HepG2 (cell line): ENCODE measurements around the gene DNTTIP2. TPM values are rescaled to one million over a fixed set of nuclear protein-coding genes. Genes with fewer than 3 reads are reported as not detected.

Source experiments
- ATAC-seq: fragments of 200-7000 bp; cut with Tn5 transposase; 3 replicates; pipeline ENCODE4 v1.9.1; 2020; ENCODE audit warnings: mild to moderate bottlenecking, moderate library complexity
- BruUV-seq: library from RNA; stranded (reverse); fragments of 400-500 nt; replicated peaks from 2 replicates; lab custom pipeline; 2021; lab: Mats Ljungman, UMichigan
- CTCF ChIA-PET: fragments of 300-600 bp; formaldehyde crosslinking; extraction: SDS; loops from one replicate; lab custom pipeline; 2021; ENCODE audit warnings: low total read pairs, inconsistent platforms, low intra/inter-chr PET ratio; lab: Yijun Ruan, JAX
- POLR2A ChIA-PET: fragments of 350-600 bp; sonication (Branson Sonifier 250); formaldehyde crosslinking; loops from one replicate; lab custom pipeline; 2020; ENCODE audit warnings: antibody characterized with exemption, inconsistent platforms; lab: Yijun Ruan, JAX
- DNase-seq: peaks from one replicate; pipeline ENCODE4 v3.0.0-alpha.2; 2015; ENCODE audit warnings: low spot score
- FAIRE-seq: peaks from 3 replicates; lab custom pipeline; 2011; peaks lifted over from hg19 to GRCh38; lab: Jason Lieb, UNC
- H2AFZ ChIP-seq: one replicate; pipeline ENCODE4 v1.6.1; 2011; ENCODE audit warnings: low read length, inconsistent platforms
- H3K27ac ChIP-seq: fragments of 300-600 bp; 3 replicates; pipeline ENCODE4 v1.8.0; 2011; ENCODE audit warnings: mixed run types, mild to moderate bottlenecking, mixed read lengths, low read length, inconsistent platforms; ENCODE audit not compliant: insufficient read depth; ENCODE audit errors: extremely low read length
- H3K27me3 ChIP-seq, 2 experiments: fragments of 200-600 bp in 1 of 2; 2 replicates in 1 of 2; 3 replicates in 1 of 2; pipeline versions ENCODE4 v1.6.0 to v1.8.0; 2011; ENCODE audit warnings: low read length in 2 of 2, mild to moderate bottlenecking in 2 of 2, moderate library complexity in 2 of 2, inconsistent platforms in 1 of 2; ENCODE audit not compliant: insufficient read depth in 2 of 2, control insufficient read depth in 1 of 2
- H3K36me3 ChIP-seq, 2 experiments: fragments of 200-600 bp in 1 of 2; replicated peaks in 1 of 2; 2 replicates in 1 of 2; 3 replicates in 1 of 2; pipeline versions ENCODE4 v1.5.1 to v1.8.0; 2011; ENCODE audit warnings: low read length in 2 of 2, inconsistent platforms in 1 of 2; ENCODE audit not compliant: insufficient read depth in 2 of 2, control insufficient read depth in 1 of 2
- H3K4me1 ChIP-seq: 2 replicates; pipeline ENCODE4 v1.5.1; 2012; ENCODE audit warnings: low read length, inconsistent platforms; ENCODE audit not compliant: insufficient read depth
- H3K4me2 ChIP-seq: 2 replicates; pipeline ENCODE4 v1.6.0; 2011; ENCODE audit warnings: low read depth, low read length, inconsistent platforms
- H3K4me3 ChIP-seq, 3 experiments: fragments of 200-600 bp in 1 of 3; sonication (generic), shearing (Covaris generic) in 1 of 3; replicated peaks in 1 of 3; 2 replicates each; pipeline ENCODE4 v1.5.1; 2011 to 2016; ENCODE audit warnings: low read length in 3 of 3, inconsistent platforms in 2 of 3, low read depth in 2 of 3, mild to moderate bottlenecking in 2 of 3, control low read depth in 1 of 3, mixed read lengths in 1 of 3; ENCODE audit not compliant: insufficient read depth in 1 of 3
- H3K79me2 ChIP-seq: one replicate; pipeline ENCODE4 v1.6.1; 2011; ENCODE audit warnings: low read length, inconsistent platforms; ENCODE audit not compliant: insufficient read depth
- H3K9ac ChIP-seq: 2 replicates; pipeline ENCODE4 v1.6.0; 2011; ENCODE audit warnings: mild to moderate bottlenecking, low read depth, low read length, inconsistent platforms; ENCODE audit not compliant: insufficient read depth
- H3K9me3 ChIP-seq: 2 replicates; pipeline ENCODE4 v1.5.1; 2012; ENCODE audit warnings: mild to moderate bottlenecking, low read length
- H4K20me1 ChIP-seq: 2 replicates; pipeline ENCODE4 v1.6.0; 2011; ENCODE audit warnings: inconsistent platforms, mild to moderate bottlenecking, low read length, moderate library complexity; ENCODE audit not compliant: insufficient read depth
- DMTF1 ChIP-seq: sonication (generic); formaldehyde crosslinking; IDR thresholded peaks from 2 replicates; pipeline ENCODE4 v1.4.0; 2020; ENCODE audit warnings: mild to moderate bottlenecking, missing genetic modification reagents
- EHMT2 ChIP-seq: fragments of 200-600 bp; sonication (generic); IDR thresholded peaks from 2 replicates; pipeline ENCODE4 v1.7.0; 2017; ENCODE audit warnings: antibody characterized with exemption, low read depth, low read length, borderline replicate concordance
- MZF1 ChIP-seq: sonication (generic); formaldehyde crosslinking; IDR thresholded peaks from 2 replicates; pipeline ENCODE4 v1.8.1; 2023; ENCODE audit warnings: mild to moderate bottlenecking, missing genetic modification reagents, borderline replicate concordance
- NCOA5 ChIP-seq: sonication (generic); formaldehyde crosslinking; IDR thresholded peaks from 2 replicates; pipeline ENCODE4 v1.4.0; 2020; ENCODE audit warnings: missing genetic modification reagents
- TEF ChIP-seq: sonication (generic); formaldehyde crosslinking; IDR thresholded peaks from 2 replicates; pipeline ENCODE4 v1.5.0; 2020; ENCODE audit warnings: missing genetic modification reagents
- ZFP62 ChIP-seq: sonication (generic); formaldehyde crosslinking; IDR thresholded peaks from 2 replicates; pipeline ENCODE4 v1.4.0; 2020; ENCODE audit warnings: missing genetic modification reagents
- ZNF234 ChIP-seq: sonication (generic); formaldehyde crosslinking; conservative IDR thresholded peaks from 2 replicates; pipeline ENCODE4 v1.5.1; 2020; ENCODE audit warnings: mild to moderate bottlenecking, missing genetic modification reagents
- ZNF335 ChIP-seq: sonication (generic); formaldehyde crosslinking; IDR thresholded peaks from 2 replicates; pipeline ENCODE4 v1.4.0; 2020; ENCODE audit warnings: missing genetic modification reagents
- ZNF343 ChIP-seq: sonication (generic); formaldehyde crosslinking; IDR thresholded peaks from 2 replicates; pipeline ENCODE4 v1.4.0; 2020; ENCODE audit warnings: mild to moderate bottlenecking, missing genetic modification reagents
- WGBS: methylation state at CpG from one replicate; pipeline ENCODE4 v1.1.6; 2017; ENCODE audit warnings: low lambda C conversion rate; 5-methylcytosine and 5-hydroxymethylcytosine counted together
- in situ Hi-C: cut with HindIII; loops from 2 replicates; pipeline ENCODE4 v1.10.0; 2017; ENCODE audit warnings: low pct_unique_long_range_greater_than_20kb; ENCODE audit not compliant: extremely low pct_ligation_motif_present
- intact Hi-C: fragments of 100-400 bp; cut with micrococcal nuclease; formaldehyde crosslinking; loops from one replicate; pipeline ENCODE4 v1.10.0; 2022; ENCODE audit not compliant: unreplicated experiment
- polyA plus RNA-seq, 8 experiments: library from polyadenylated mRNA; depleted of rRNA in 3 of 8; stranded (reverse) in 7 of 8; unstranded in 1 of 8; fragments of >200 nt; fragmentation: Illumina TruSeq in 4 of 8; extraction: Trizol in 4 of 8; gene quantifications; 2 replicates each; pipeline versions ENCODE4 v1.2.1 to v1.2.3, GENCODE V29; 2011 to 2016; ENCODE audit warnings: low read depth in 4 of 8, missing spikeins in 1 of 8, mixed read lengths in 1 of 8; ENCODE audit not compliant: insufficient read depth in 1 of 8
- total RNA-seq, 5 experiments: library from RNA; depleted of rRNA; stranded (reverse); fragments of >200 nt; fragmentation: Illumina TruSeq; extraction: Trizol; gene quantifications; 2 replicates each; pipeline ENCODE4 v1.2.3, GENCODE V29; 2016; ENCODE audit warnings: low read depth in 1 of 5

Gene DNTTIP2
- total and polyA plus RNA-seq, 2 of the 13 experiments (the other 11 are each of a cell fraction or from before 2014, with no cell fraction given), result 11.4 to 63.3 TPM

GRCh38 chr1:93839307-93839706 is 39.7 kb downstream of the DNTTIP2 start:
- Histone ChIP-seq H3K9me3 (no peaks in the 10 kb centered on the region), H3K4me2 (no peak overlapping the region), H2AFZ (no peak overlapping the region), H3K27ac (no peak overlapping the region), H3K36me3 (no peaks in the 10 kb centered on the region), H3K79me2 (no peaks in the 10 kb centered on the region), H3K4me3 (no peak overlapping the region), H3K27me3 (no peaks in the 10 kb centered on the region; a peak in 1 of 5 replicates), H4K20me1 (no peaks in the 10 kb centered on the region), H3K4me1 (peaks cover 5% of the 10 kb centered on the region), H3K9ac (no peak overlapping the region)
- FAIRE-seq (no peak), ATAC-seq (no peak), DNase-seq (no peak)
- intact Hi-C loops, result no loop called here
- in situ Hi-C loops, result no loop called here
- TF ChIP-seq EHMT2 (no peak), NCOA5 (CRISPR knock-in tag) (no peak), ZNF343 (CRISPR knock-in tag) (no peak), DMTF1 (CRISPR knock-in tag) (no peak), TEF (CRISPR knock-in tag) (no peak), ZFP62 (CRISPR knock-in tag) (no peak), ZNF234 (CRISPR knock-in tag) (no peak), MZF1 (CRISPR knock-in tag) (no peak), ZNF335 (CRISPR knock-in tag) (no peak)
- WGBS, result 43% methylated on average over 1 of the region's 1 CpG
- POLR2A ChIA-PET, result no interaction called here
- CTCF ChIA-PET, result no interaction called here
- no TSS peak for BruUV-seq
